GM18909 (cell line): ENCODE data around the gene FAM98C.

Experiments
- ATAC-seq: cut with Tn5 transposase; IDR thresholded peaks from one replicate; pipeline ENCODE4 v1.9.1; 2021; ENCODE audit warnings: mild to moderate bottlenecking; ENCODE audit not compliant: unreplicated experiment, poor library complexity

FAM98C gene

GRCh38 chr19:38376576-38376975 lies 26.3 kb upstream of the FAM98C start:
- no peak for ATAC-seq

GRCh38 chr19:38377052-38377451 lies 25.8 kb upstream of the FAM98C start:
- no peak for ATAC-seq

GRCh38 chr19:38378866-38379265 lies 24.0 kb upstream of the FAM98C start:
- no peak for ATAC-seq

- ATAC-seq: no peak
These were observed 21.8 kb upstream of the FAM98C start for GRCh38 chr19:38381138-38381537.

- ATAC-seq: no peak
These were observed 19.7 kb upstream of the FAM98C start for GRCh38 chr19:38383184-38383583.

GRCh38 chr19:38383743-38384142 lies 19.1 kb upstream of the FAM98C start:
- no peak for ATAC-seq

GRCh38 chr19:38384209-38385027 lies 18.5 kb upstream of the FAM98C start:
- ATAC-seq: no peak

GRCh38 chr19:38385057-38385803 lies 17.7 kb upstream of the FAM98C start:
- no peak for ATAC-seq

GRCh38 chr19:38385804-38386257 lies 17.1 kb upstream of the FAM98C start:
- ATAC-seq: no peak

GRCh38 chr19:38386300-38386970 lies 16.5 kb upstream of the FAM98C start:
- no peak for ATAC-seq

- peak; percentile 11 for ATAC-seq
These were observed 15.8 kb upstream of the FAM98C start for GRCh38 chr19:38386971-38387549.

GRCh38 chr19:38387550-38388348 lies 15.1 kb upstream of the FAM98C start, which contains the start of gene GGN:
Gene GGN, minus strand, starts transcription at chr19:38388034. Its CDS starts 773 bp downstream, at chr19:38387261.
- peak; percentile 48 for ATAC-seq

GRCh38 chr19:38388349-38389100 lies 14.4 kb upstream of the FAM98C start, which contains the start of gene SPRED3:
Gene SPRED3, plus strand, starts transcription at chr19:38388697. Its CDS starts 1,606 bp downstream, at chr19:38390303.
- no peak for ATAC-seq

- no peak for ATAC-seq
These were observed 13.6 kb upstream of the FAM98C start for GRCh38 chr19:38389101-38389925.

- no peak for ATAC-seq
These were observed 12.7 kb upstream of the FAM98C start for GRCh38 chr19:38389957-38390924.

GRCh38 chr19:38391911-38392464 lies 10.9 kb upstream of the FAM98C start:
- no peak for ATAC-seq
